Stimulated activated CD4-positive, alpha-beta T cell treated with anti-CD3 and anti-CD28 coated beads, Interleukin-2, amount 100 ng/mL, for 24 hours (primary cell): ENCODE results near the gene CCDC89.

ENCODE experiments used
- DNase-seq, 2 donors: peaks; one replicate each; pipeline ENCODE4 v3.0.0-alpha.2; 2020

Gene CCDC89

GRCh38 chr11:85685820-85686459 lies at the start of gene CCDC89:
CCDC89 (minus strand) TSS chr11:85686195; CDS start chr11:85686130, 65 bp downstream.
- no peak for DNase-seq

DNA sequence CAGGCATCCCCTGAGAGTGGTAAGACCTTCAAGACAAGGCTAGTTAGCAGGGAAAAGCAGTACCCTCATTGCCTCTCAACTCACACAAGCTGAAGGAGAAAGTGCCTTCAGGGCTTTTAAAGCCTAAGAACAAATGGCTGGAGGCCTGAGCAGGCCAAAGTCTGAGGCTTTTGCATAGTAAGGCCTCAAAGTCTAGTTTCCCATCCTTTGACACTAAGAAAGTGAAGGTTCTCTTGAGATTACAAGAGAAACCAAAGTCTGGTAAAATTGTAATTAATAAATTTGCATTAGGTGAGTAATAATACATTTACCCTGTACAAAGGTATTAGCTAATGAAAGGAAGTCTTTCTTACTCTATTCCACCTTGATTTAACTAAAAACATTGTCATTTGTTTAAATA lies 47.0 kb upstream of the CCDC89 start:
- no peak for DNase-seq

DNA sequence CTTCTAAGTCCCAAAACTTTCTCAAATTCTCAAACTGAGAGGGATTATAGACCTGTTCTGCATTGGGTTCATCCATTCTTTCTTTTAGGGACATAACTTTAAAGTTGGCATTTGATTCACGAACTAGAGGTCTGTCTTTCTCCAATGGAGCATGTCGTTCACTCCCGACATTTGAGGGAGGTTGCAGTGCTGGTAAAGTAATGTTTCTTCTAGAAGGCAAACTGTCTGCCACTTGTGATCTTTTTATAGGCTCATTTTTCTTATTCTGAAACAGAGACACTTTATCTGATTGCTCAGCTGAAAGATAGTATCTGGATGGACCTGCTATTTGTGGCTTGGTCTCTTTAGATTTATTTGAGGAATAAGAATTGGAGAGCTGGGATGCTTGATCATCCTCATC lies 40.4 kb upstream of the CCDC89 start:
- DNase-seq: no peak

- DNase-seq: no peak
Observed at GRCh38 chr11:85725510-85726258, 39.7 kb upstream of the CCDC89 start.

DNA sequence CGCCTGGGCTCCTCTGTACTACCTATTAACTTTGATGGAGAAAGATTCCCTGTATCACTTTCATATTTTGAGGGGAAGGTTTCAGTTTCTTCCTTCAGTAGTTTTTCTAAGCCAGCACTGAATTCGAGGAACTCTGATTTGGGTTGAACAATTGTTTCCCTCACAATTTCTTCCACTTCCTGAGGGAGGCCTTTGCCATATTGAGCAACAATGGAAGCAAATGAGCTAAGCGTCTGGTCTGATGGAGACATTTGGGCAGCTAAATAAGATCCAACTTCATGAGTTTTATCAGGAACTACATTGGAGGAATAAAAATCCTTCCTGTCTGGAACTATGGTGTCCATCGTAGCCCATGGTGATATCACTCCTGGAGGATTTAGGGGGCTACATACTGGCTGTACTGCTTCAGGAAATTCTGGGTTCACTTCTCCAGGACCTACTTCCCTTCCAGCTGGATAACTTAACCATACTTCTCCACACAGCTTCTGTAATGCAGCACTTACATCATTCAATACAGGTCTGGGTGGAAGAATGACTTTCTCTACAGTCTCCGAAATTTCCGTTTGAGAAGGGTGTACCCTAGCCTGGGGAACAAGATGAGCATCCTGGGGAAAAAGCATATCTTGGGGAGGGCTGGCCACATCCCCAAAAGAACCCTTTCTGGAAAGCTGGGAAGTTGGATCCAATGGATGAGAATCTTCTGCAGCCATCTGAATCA lies 38.9 kb upstream of the CCDC89 start:
- DNase-seq: no peak

- DNase-seq: no peak
Observed at GRCh38 chr11:85723088-85723487, 37.1 kb upstream of the CCDC89 start.

DNA sequence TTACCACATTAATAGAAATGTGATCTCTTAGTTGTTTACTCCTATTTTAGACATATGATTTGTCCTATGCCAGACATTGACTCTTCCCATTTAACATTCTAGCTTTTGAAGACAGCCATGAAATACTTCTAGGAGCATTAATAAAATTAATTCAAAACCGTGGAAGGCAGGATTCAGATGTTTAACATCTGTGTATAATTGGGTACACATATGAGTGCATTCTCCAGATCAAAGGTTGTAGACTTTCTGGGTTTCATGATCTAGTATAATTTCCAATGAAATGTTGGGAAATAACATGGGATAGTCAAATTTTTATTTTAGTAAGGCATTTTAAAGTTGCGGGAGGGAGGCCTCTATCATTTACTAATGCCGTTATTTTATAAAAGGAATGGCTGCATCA lies 35.2 kb upstream of the CCDC89 start:
- DNase-seq: no peak

DNA sequence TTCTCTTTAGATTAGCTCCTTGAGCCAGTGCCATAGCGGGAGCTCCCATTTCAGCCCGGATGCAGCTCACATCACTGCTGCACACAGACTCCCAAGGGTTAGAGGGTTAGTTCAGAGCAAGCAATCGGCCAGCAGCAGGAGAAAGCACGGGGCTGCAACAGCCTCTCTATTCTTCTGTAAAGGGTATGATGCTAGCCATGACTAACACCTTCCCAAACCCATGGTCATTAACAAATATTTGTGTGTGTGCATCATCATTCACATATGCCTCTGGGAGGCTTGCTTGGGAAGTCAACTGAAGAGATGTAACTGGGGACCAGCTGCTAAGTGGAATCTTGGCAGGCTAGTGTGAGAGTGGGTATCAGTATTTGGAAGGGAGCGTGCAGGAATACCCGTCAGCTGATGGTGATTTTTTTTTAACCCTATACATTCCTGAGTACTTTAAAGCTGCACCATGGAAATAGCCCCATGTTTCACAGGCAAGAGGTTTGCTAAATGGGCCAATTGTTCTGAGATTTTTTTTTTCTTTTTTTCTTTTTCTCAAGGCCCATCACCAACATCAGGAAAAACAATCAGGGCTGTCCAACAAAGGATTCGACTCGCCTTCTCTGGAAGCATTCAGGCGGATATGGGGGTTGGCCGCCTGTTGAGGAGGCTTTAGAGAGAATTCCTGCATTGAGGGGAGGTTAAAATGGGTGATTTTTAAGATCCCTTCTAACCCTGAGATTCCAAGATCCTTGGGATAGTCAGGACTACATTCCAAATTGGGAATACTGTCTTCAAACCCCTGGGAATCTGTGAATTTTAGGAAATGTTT lies 33.2 kb upstream of the CCDC89 start:
- DNase-seq: no peak

DNA sequence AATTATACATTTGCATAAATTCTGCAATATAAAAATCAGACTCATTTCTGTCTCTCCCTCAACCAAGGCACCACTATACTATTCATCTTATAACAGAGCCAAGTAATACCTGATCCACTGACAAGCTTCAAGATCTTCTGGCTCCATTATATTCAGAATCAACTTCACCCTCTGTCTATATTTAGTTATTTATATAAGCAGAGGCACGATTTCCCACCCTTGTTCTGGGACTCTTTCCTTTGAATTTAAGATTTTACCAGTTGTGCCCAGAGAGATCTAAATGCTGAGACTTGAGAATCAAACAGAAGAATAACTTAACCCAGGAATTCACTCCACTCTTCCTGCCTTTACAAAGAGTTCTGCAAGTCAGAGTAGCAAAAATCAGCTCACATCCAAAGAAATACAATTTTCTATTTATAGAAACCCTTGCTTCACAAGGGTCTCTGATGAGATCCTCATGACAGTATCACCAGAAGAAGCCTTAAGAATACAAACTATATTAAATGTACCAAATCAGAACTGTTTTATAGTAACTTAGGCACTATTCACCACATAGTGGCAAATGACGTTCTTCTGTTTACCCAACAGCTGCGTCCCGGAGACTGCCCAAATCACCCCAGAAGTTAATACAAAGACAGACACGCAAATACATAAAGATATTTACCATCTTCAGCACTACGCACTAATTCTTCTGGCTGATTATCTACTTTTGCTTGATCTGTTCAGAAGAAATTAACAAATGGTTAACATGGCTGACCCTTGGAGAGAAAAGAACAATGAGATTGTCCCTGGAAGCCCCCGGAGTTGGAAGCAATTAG lies 32.3 kb upstream of the CCDC89 start:
- no peak for DNase-seq

DNA sequence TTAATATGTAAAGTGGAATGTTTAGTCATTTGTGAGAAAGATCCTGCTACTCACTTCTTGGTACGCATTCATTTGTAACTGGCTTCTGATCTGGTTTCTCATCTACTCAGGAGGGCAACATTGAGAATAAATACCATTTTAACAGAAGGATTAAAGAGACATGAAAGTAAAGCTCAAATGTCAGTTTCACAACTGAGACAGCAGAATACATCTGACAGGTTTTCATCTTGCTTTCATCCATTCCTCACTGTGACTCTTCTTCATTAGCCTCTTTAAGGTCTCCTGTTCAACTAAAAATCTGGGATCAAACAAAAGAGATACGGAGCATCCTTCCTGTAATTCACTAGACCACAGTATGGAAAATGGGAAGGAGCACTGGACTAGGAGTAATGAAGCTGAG lies 31.4 kb upstream of the CCDC89 start:
- DNase-seq: no peak

- DNase-seq: no peak
Observed at GRCh38 chr11:85712953-85713352, 27.0 kb upstream of the CCDC89 start.

- DNase-seq: no peak
Observed at GRCh38 chr11:85710917-85711316, 24.9 kb upstream of the CCDC89 start.

DNA sequence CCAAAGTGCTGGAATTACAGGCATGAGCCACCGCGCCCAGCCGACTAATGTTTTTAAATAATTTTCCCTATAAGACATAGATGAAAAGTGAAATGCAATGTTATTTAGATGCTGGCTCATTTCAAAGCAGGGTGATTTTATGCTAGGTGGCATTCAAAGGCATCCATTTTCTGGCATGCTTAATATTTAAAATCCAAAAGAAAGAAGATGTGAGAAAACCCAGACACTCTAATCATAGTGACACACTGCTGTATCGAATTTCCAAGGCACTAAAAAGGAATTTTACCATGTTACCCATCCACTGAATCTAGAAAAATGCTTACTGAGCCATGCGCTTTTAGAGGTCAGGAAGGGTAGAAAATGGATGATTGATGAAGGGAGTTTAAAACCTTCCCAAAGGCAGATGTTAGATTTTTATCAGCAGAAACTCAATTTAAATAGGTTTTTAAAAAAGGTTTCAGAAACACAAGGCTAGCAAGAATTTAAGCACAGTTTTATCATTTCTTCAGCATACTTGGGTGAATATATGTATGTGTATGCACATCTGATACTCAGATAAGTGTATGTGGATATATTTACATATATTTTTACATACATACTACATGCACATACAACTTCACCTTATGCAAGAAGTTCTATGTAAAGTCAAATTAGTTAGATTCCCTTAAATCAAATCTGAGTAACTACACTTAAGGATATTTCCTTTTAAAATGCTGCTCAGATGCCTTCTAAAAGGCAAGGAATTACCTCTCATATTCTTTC lies 24.1 kb upstream of the CCDC89 start:
- no peak for DNase-seq

DNA sequence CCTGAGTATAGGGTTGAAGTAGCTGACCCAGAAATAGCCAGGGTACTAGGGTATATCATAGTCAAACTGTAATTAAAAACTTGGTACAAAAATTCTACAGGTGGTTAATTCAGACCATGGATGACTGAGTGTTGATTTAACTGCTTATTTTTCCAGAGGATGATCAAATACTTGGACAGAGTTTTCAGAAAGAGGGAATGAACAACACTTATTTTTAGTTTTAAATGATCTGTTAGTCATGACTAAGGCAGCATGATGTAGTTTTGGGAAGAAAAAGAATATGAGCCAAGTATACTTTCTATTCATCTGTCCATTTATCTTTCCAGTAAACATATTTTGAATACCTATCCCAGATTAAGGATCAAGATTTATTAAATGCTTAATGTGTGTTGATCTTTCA lies 19.8 kb upstream of the CCDC89 start:
- DNase-seq: no peak

DNA sequence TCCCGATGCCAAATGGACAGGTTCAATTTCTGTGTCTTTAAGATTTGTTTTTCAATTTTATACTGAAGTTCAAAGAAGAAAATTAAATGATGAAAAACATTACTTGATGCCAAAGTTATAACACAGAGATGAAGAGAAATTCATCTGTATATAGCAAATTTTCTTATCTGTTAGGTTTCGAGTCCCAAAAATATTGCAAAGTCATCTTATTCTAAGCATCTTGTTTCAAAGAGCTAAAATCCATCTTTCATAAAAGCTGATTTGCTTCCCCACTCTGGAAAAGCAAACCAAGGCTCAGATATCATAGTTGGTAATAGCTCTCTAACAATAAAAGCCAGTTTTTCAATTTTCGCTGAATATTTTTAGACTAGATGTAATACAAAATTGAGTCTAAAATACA lies 19.0 kb upstream of the CCDC89 start:
- DNase-seq: no peak

DNA sequence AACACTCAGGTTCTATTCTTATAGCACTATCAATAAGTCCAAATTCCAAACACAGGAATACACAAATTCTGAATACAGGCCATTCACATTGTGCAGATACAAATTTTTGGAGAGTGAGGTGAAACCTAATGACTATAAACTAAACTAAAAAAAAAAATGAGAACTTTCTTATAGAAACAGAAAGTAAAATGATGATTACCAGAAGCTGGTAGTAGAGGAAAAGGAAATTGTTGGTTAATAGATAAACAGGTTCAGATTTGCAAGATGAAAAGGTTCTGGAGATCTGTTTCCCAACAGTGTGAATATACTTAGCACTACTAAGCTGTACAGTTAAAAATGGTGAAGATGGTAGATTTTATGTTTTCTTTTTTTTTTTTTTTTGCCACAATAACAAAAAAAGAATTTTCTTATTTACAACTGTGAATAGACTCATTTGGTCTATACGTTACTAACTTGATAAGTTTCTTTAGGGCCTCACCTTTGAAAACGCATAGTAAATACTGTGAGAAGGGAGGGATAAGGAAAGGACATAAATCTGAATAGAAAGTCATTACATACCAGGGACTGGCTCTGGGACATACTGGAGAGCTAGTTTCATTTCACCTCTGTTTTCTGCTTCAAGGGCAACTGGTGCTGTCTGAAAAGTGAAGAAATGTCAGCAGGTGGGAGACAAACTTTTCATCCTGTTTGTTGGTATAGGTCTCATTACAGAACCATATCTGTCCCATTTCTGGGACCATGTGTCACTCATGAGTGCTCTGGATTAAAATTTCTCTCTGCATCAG lies 14.2 kb upstream of the CCDC89 start:
- no peak for DNase-seq

DNA sequence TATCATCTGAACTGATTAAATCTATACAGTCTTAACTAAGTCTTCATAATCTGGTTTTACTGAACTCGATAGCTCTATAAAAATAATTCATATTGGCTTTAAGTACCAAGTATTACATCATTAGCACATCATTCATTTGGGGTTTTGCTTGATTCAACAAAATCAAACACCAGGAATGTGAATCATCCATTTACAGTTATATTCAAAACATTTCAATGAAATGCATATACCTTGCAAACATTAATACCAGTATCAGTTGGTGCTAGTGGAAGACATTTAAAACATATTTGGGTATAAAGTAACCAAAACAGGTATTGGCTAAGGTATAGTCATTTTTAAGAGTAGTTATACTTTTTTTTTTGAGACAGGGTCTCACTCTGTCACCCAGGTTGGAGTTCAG lies 12.2 kb upstream of the CCDC89 start:
- no peak for DNase-seq

GRCh38 chr11:85697747-85698146 lies 11.8 kb upstream of the CCDC89 start:
- no peak for DNase-seq

DNA sequence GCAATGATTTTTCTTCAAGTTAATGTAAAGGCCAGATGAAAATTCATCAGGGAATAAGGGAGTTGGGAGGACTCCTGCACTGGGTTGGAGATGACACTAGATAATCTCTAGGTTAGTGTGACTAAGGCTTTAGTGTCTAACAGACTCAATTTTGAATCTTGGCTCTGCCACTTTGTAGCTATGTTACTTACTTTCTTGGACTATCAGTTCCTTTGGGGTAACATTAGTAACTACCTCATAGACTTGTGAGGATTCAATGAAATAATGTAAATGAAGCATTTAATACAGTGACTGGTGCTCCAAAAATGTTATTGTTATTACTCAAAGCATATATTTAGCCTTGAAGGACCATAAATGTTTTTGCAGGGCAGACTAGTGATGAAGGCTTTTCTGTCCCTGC lies 9.6 kb upstream of the CCDC89 start:
- DNase-seq: no peak

DNA sequence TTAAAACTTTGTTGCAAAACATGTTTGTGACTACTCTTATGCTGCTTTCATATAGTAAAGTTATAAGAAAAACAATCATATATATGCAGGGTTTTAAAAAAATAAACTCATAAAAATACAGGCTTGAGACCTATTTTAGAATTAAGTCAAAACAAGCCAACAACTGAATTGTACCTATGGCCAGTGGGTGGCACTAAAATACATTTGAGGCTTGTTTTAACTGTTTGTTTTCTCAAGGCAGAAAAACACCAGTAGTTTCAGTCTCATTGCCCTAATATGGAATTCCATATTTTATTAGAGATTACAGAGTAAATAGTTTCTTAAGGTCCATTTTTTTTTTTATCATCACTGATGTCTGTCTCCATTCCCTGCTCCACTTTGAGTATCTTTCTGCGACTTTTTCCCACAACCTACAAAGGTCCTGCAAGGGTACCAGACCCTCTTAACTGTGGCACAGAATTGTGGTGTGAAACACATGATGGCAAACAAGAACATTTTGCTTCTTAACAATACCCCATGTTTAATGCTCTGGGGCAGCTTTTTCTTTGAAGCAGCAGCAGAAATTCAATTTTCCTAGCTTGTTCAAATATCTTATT lies 8.5 kb upstream of the CCDC89 start:
- DNase-seq: no peak
